Jurkat, Clone E6-1 (cell line): ENCODE measurements around the gene ACAP3.

Experiments
- DNase-seq: peaks from one replicate; pipeline ENCODE4 v3.0.0-alpha.2; 2011; ENCODE audit warnings: low read depth, low spot score
- H3K4me3 ChIP-seq: 2 replicates; pipeline ENCODE4 v1.5.1; 2011; ENCODE audit warnings: mild to moderate bottlenecking, low read length, control low read depth, moderate library complexity

The ACAP3 gene

GRCh38 chr1:1345384-1345783, 37.7 kb upstream of the ACAP3 start:
- no peak overlapping the region for H3K4me3 ChIP-seq
- no peak for DNase-seq

- no peak overlapping the region for H3K4me3 ChIP-seq
- DNase-seq, result no peak
Observed at GRCh38 chr1:1344655-1345361, 37.1 kb upstream of the ACAP3 start.

GRCh38 chr1:1343811-1344421, 36.2 kb upstream of the ACAP3 start:
- DNase-seq, result no peak
- no peak overlapping the region for H3K4me3 ChIP-seq

- no peak overlapping the region for H3K4me3 ChIP-seq
- no peak for DNase-seq
Observed at GRCh38 chr1:1342584-1343115, 34.9 kb upstream of the ACAP3 start.

GRCh38 chr1:1342061-1342562, 34.4 kb upstream of the ACAP3 start:
- DNase-seq, result no peak
- no peak overlapping the region for H3K4me3 ChIP-seq

- no peak overlapping the region for H3K4me3 ChIP-seq
- DNase-seq, result no peak
Observed at GRCh38 chr1:1341549-1342021, 33.9 kb upstream of the ACAP3 start.

- H3K4me3 ChIP-seq, result no peak overlapping the region
- no peak for DNase-seq
Observed at GRCh38 chr1:1340791-1341548, 33.2 kb upstream of the ACAP3 start.

GRCh38 chr1:1340185-1340584, 32.5 kb upstream of the ACAP3 start:
- H3K4me3 ChIP-seq, result no peak overlapping the region
- no peak for DNase-seq

GRCh38 chr1:1338278-1338677, 30.5 kb upstream of the ACAP3 start:
- DNase-seq, result no peak

GRCh38 chr1:1337793-1338147, 30.0 kb upstream of the ACAP3 start:
- DNase-seq, result no peak
- H3K4me3 ChIP-seq, result no peak overlapping the region

More at GRCh38 chr1:1338278-1338677, 30.5 kb upstream of the ACAP3 start:
- no peak overlapping the region for H3K4me3 ChIP-seq

- H3K4me3 ChIP-seq, result no peak overlapping the region
- DNase-seq, result no peak
Observed at GRCh38 chr1:1336931-1337792, 29.4 kb upstream of the ACAP3 start.

GRCh38 chr1:1336446-1336845, 28.7 kb upstream of the ACAP3 start:
- no peak for DNase-seq
- H3K4me3 ChIP-seq, result no peak overlapping the region

- no peak for DNase-seq
Observed at GRCh38 chr1:1335792-1336248, 28.1 kb upstream of the ACAP3 start.

GRCh38 chr1:1335283-1335682, 27.6 kb upstream of the ACAP3 start:
- no peak for DNase-seq
- no peak overlapping the region for H3K4me3 ChIP-seq

More at GRCh38 chr1:1335792-1336248, 28.1 kb upstream of the ACAP3 start:
- no peak overlapping the region for H3K4me3 ChIP-seq

- no peak overlapping the region for H3K4me3 ChIP-seq
- no peak for DNase-seq
Observed at GRCh38 chr1:1334835-1335234, 27.1 kb upstream of the ACAP3 start.

- no peak for DNase-seq
- no peak overlapping the region for H3K4me3 ChIP-seq
Observed at GRCh38 chr1:1333551-1334241, 26.0 kb upstream of the ACAP3 start.

- DNase-seq, result no peak
- H3K4me3 ChIP-seq, result no peak overlapping the region
Observed at GRCh38 chr1:1332774-1333480, 25.2 kb upstream of the ACAP3 start.
